Esophagus muscularis mucosa (tissue), 4 donors: ENCODE results near the gene ARHGAP15.

ENCODE experiments used
- EP300 ChIP-seq: sonication (generic); formaldehyde crosslinking; IDR thresholded peaks from one replicate; pipeline ENCODE4 v1.6.1; 2017; ENCODE audit warnings: antibody characterized with exemption
- POLR2A ChIP-seq: fragments of 450-650 bp; IDR thresholded peaks from one replicate; pipeline ENCODE4 v1.6.1; 2017; ENCODE audit warnings: antibody characterized with exemption, moderate library complexity, mild to moderate bottlenecking, low read depth
- TF ChIP-seq, protein P1 (sequence below), 3 experiments: fragments of 200-600 bp in 2 of 3; fragments of 450-650 bp in 1 of 3; sonication (generic) in 2 of 3; IDR thresholded peaks; one replicate each; pipeline ENCODE4 v1.5.1; 2017 to 2019; ENCODE audit warnings: antibody characterized with exemption in 3 of 3, mild to moderate bottlenecking in 2 of 3, moderate library complexity in 1 of 3

DNA sequence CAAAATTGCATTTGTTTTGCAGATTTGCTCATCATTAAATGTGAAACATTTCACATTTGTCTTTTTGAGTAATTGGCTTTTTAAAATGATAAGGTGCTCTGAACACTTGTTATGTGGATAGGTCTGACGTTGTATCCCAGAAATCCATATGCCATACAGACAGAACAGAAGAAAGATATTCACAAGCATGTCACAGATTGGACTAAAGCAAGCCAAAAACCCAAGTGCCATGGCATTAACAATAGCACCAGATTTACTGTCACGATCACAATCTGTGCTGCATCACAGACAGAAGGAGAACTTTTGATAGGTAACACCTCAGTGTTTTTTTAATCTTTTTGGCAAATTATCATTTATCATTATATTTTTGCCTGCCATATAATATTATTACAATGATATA, 272.6 kb downstream of the ARHGAP15 start:
- TF ChIP-seq POLR2A = no peak
- TF ChIP-seq, protein P1, sequence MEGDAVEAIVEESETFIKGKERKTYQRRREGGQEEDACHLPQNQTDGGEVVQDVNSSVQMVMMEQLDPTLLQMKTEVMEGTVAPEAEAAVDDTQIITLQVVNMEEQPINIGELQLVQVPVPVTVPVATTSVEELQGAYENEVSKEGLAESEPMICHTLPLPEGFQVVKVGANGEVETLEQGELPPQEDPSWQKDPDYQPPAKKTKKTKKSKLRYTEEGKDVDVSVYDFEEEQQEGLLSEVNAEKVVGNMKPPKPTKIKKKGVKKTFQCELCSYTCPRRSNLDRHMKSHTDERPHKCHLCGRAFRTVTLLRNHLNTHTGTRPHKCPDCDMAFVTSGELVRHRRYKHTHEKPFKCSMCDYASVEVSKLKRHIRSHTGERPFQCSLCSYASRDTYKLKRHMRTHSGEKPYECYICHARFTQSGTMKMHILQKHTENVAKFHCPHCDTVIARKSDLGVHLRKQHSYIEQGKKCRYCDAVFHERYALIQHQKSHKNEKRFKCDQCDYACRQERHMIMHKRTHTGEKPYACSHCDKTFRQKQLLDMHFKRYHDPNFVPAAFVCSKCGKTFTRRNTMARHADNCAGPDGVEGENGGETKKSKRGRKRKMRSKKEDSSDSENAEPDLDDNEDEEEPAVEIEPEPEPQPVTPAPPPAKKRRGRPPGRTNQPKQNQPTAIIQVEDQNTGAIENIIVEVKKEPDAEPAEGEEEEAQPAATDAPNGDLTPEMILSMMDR (IDR thresholded peaks at IDR 0.05) = no peak
- no peak for TF ChIP-seq EP300
